H4 (cell line): ENCODE results near the gene FNBP1. TPM values are rescaled to one million over a fixed set of nuclear protein-coding genes. Genes with fewer than 3 reads are reported as not detected.
"Not testable (repeated sequence)": the region's sequence is repeated elsewhere in the genome, so short reads cannot be mapped to it uniquely, and the experiment has no call there.

Experiments used
- DNase-seq: peaks from one replicate; pipeline ENCODE4 v3.0.0-alpha.2; 2015; ENCODE audit warnings: low spot score
- total RNA-seq: library from RNA; depleted of rRNA; stranded (reverse); fragments of >200 nt; shearing (Covaris generic); gene quantifications from 2 replicates; pipeline ENCODE4 v1.2.3, GENCODE V29; 2014

The FNBP1 gene
- total RNA-seq, 1 experiment from 2014 or later, result 19.2 TPM

GRCh38 chr9:130022566-130023143 is 20.3 kb downstream of the FNBP1 start:
- no peak for DNase-seq

- DNase-seq, result not testable (repeated sequence)
These were observed 21.1 kb downstream of the FNBP1 start for GRCh38 chr9:130021842-130022241.

DNA sequence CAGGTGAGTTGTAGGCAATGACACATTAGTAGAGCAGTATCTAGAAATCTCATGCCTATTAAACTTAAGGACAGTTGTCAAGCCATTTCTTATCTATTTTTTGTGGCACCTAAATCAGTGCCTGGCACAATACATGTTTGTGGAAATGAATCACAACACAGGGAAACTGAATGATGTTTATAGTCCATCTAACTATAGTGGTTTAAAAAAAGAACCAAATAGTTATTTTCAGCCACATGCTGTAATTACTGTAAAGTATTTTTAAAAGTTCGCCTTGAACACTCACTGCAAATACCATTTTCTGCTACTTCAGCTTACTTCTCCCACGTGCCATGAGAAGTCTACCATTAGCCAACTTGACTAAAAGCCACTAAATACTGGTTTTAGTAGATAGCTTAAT is 21.9 kb downstream of the FNBP1 start:
- DNase-seq, result no peak

DNA sequence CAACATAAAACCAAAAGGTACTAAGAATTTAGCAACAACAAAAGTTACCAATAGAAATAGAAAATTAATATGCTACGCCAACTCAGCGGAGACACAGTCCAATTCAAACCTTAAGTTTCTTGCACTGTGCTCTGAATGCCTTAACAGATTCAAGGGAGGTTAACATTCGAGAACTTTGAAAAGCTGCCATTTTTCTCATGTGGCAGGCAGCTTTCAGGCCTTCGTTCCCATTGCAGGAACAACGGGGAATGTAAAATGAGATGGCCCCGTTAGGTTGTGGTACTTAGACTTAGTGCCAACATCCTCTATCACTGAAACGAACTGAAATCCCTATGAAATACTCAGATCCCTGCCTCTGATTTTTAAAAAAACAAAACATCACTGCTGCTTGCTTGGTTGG is 22.4 kb downstream of the FNBP1 start:
- no peak for DNase-seq

- no peak for DNase-seq
These were observed 24.7 kb downstream of the FNBP1 start for GRCh38 chr9:130018265-130018664.

DNA sequence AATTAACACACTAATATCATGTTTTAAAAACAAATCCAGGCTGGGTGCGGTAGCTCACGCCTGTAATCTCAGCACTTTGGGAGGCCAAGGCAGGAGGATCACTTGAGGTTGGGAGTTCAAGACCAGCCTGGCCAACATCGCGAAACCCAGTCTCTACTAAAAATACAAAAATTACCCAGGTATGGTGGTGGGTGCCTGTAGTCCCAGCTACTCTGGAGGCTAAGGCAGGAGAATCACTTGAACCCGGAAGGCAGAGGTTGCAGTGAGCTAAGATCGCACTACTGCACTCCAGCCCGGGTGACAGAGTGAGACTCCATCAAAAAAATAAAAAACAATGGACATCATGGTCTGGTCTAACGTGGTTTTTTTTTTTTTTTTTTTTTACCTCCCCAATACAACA is 25.5 kb downstream of the FNBP1 start:
- not testable (repeated sequence) for DNase-seq

- DNase-seq, result no peak
These were observed 25.9 kb downstream of the FNBP1 start for GRCh38 chr9:130017076-130017475.

DNA sequence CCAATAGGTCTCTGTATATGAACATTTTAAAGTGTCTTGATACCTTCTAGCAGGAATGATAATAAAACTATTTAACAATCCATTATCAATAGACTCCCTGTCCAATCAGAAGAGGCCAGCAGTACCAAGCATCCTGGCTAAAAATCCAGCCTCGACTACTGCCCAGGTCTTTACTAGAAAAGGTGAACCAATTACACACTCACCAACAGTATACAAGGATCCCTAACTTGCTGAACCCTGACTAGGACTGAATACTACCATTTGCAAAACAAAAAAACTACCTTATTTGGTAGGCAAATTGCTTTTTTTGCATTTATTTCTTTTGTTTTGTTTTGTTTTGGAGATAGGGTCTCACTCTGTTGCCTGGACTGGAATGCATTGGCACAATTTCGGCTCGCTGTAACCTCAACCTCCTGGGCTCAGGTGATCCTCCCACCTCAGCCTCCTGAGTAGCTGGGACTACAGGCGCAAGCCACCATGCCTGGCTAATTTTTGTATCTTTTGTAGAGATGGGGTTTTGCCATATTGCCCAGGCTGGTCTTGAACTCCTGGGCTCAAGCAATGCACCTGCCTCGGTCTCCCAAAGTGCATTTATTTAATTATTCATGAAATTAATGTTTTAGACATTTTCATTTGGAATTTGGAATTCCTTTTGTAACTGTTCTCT is 27.5 kb downstream of the FNBP1 start:
- no peak for DNase-seq

- DNase-seq, result no peak
These were observed 29.7 kb downstream of the FNBP1 start for GRCh38 chr9:130013326-130013725.

DNA sequence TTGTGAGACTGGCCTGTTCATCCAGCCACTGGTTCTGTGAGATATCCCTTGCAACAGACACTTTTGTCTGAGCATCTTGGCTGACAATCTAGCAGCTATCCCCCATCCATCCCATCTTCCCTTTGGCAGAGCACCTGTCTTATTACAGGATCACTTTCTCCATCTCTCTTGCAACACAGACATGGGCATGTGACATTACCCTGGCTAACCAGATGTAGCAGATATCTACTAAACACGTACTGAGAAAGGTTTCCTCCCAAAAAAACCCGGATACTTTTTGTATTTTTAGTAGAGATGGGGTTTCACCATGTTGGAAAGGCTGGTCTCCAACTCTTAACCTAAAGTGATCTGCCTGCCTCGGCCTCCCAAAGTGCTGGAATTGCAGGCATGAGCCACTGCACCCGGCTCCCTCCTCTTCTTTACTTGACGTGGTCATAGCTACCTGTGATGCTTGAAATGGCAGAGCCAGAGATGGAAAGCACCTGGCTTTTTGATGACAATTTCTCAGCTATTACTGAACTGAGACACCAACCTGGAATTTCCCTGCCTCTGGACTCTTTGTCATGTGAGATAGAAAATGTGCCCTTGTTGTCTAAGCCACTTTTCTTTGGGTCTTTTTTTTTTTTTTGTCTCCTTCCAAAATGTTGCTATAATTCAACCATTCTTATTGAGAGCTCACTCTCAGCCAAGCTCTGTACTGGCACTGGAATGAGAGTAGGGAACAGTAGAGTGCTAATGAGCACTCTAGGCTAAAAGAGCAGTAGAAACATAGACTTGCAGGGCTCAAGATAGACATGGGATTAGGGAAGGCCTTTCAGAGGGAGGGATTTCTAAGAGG is 32.6 kb downstream of the FNBP1 start:
- DNase-seq, result no peak

DNA sequence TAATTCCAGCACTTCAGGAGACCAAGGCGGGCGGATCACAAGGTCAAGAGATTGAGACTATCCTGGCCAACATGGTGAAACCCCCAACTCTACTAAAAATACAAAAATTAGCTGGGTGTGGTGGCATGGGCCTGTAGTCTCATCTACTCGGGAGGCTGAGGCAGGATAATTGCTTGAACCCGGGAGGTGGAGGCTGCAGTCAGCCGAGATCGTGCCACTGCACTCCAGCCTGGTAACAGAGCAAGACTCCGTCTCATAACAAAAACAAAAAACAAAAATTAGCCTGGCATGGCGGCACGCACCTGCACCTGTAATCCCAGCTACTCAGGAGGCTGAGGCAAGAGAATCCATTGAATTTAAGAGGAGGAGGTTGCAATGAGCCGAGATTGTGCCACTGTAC is 33.4 kb downstream of the FNBP1 start:
- not testable (repeated sequence) for DNase-seq

DNA sequence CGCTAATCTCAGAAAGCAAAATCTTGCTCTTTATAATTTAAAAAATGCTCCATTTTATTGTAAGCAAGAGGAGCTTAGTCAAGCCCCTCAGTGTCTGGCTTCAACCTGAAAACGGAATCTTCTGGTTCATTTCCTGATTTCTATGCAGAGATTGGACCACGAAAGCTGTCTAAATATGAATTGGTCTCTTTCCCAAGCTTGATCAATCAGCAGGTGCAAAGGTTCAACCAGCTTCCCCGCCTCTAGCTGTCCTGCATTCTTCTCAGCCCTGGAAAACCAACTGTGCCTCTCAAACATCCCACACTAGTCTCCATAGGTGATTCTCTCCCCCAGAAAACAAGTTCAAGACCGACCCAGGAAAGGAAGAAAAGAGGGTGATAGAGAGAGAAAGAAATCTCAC is 34.5 kb downstream of the FNBP1 start:
- DNase-seq, result no peak

- not testable (repeated sequence) for DNase-seq
These were observed 36.0 kb downstream of the FNBP1 start for GRCh38 chr9:130006952-130007351.

- DNase-seq, result no peak
These were observed 38.9 kb downstream of the FNBP1 start for GRCh38 chr9:130003943-130004552.

DNA sequence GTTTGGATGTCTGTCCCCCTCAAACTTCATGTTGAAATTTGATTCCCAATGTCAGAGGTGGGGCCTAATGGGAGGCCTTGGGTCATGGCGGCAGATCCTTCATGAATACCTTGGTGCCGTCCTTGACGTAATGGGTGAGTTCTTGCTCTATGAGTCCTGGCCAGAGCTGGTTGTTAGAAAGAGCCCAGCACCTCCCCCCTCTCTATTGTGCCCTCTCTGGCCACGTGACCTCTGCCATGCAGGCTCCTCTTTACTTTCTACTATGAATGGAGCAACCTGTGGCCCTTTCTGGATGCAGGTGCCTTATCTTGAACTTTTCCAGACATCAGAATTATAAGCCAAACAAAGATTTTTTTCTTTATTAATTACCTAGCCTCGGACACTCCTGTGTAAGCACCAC is 40.7 kb downstream of the FNBP1 start:
- no peak for DNase-seq

GRCh38 chr9:130001190-130001589 is 41.8 kb downstream of the FNBP1 start:
- no peak for DNase-seq

DNA sequence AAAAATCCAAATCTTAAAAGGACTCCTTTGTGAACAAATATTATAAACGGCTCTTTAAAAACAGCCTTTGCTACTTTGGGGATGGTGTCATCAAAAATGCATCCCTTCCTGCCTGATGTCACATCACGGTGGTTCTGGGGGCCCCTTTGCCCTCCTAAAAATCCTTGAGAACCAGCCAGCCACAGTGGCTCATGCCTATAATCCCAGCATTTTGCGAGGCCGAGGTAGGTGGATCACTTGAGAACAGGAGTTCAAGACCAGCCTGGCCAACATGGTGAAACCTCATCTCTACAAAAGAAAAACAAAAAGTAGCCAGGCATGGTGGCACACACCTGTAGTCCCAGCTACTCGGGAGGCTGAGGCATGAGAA is 43.9 kb downstream of the FNBP1 start:
- no peak for DNase-seq

DNA sequence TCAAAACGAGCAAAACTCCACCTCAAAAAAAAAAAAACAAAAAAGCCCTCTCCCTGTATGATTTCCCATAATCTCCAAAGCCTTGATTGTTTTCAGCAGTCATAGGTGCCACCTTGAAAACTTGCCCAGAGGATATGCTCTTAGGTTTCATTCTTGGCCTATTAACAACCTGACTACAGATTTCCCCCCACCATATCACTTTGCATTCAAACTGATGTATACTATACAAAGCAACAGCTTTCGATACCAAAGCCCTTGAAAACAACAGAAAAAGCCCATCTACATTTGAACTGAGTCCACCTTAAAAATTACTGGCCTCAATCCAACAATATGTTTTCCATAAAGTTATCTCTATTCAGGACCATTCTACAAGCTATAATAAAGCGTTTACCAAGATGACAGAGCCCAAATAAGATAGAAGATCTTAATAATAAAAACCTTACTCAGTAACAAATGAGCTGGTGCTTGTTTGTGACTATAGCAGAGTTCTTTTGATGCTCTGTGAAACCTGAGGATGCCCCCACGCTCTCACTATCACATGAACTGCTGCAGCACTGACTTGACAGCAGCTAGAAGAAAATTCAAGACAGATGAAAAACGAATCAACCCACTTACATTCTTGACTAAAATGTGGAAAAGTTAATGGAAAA is 44.4 kb downstream of the FNBP1 start:
- DNase-seq, result no peak

DNA sequence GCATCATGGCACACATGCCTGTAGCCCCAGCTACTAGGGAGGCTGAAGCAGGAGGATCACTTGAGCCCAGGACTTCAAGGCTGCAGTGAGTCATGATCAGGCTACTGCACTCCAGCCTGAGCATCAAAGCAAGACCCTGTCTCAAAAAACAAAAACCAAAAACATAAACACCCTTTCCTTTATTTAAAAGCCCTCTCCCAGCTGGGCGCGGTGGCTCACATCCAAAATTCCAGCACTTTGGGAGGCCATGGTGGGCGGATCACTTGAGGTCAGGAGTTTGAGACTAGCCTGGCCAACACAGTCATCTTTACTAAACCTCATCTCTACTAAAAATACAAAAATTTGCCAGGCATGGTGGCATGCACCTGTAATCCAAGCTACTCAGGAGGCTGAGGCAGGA is 45.3 kb downstream of the FNBP1 start:
- DNase-seq, result not testable (repeated sequence)

- DNase-seq, result no peak
These were observed 46.7 kb downstream of the FNBP1 start for GRCh38 chr9:129996161-129996830.

DNA sequence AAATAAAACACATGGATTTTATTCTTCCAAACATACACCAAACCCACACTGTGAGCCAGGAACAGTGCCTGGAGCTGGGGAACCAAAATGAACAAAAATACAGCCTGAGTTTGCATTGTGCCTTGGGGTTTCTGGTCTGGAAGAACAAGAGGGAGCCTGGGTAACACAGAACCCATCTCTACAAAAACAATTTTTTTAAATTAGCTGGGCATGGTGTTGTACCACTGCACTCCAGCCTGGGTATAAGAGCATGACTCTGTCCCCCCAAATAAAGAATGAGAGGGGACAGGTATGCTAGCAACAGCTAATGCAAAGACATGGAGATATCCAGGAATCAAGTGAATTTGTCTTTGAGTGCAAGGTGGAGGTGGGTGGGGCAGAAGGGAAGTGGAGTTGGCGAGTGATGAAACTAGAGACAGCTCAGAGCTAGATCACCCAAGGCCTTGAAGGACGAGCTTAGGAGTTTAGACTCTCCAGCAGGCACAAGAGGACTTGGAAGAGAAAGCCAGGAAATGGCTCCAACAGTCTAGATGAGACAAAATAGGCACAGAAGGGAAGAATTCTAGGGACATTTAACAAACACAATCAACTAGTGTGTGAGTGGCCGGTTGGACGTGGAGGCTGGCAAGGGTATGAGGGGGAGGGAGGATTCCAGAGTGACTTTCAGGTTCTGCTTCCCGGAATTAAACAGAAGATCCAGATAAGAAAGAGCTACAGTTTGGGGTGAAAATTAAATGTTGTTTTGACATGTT is 47.4 kb downstream of the FNBP1 start:
- DNase-seq, result no peak
